H9 (cell line): ENCODE measurements around the gene WDR7. TPM values are rescaled to one million over a fixed set of nuclear protein-coding genes. Genes with fewer than 3 reads are reported as not detected.

Experiments
- DNase-seq: peaks from one replicate; pipeline ENCODE4 v3.0.0-alpha.2; 2017
- H2AFZ ChIP-seq: one replicate; pipeline ENCODE4 v1.6.1; 2013; ENCODE audit warnings: mild to moderate bottlenecking, low read length, control low read depth, moderate library complexity
- H2AK5ac ChIP-seq: 2 replicates; pipeline ENCODE4 v1.6.1; 2013; ENCODE audit warnings: low read length, control low read depth, mixed read lengths; ENCODE audit not compliant: insufficient read length
- H2BK120ac ChIP-seq: one replicate; pipeline ENCODE4 v1.6.1; 2013; ENCODE audit warnings: low read depth, mild to moderate bottlenecking, low read length, control low read depth, inconsistent platforms; ENCODE audit not compliant: poor library complexity, severe bottlenecking
- H2BK12ac ChIP-seq: 2 replicates; pipeline ENCODE4 v1.6.1; 2013; ENCODE audit warnings: low read length, control low read depth, mixed read lengths, low read depth; ENCODE audit not compliant: insufficient read length
- H2BK15ac ChIP-seq: 2 replicates; pipeline ENCODE4 v1.6.1; 2013; ENCODE audit warnings: low read depth, low read length, control low read depth
- H2BK20ac ChIP-seq: one replicate; pipeline ENCODE4 v1.6.1; 2013; ENCODE audit warnings: low read depth, mild to moderate bottlenecking, low read length, control low read depth, inconsistent platforms; ENCODE audit not compliant: poor library complexity, severe bottlenecking
- H2BK5ac ChIP-seq: 2 replicates; pipeline ENCODE4 v1.6.1; 2013; ENCODE audit warnings: low read length, control low read depth, mixed read lengths; ENCODE audit not compliant: insufficient read length
- H3K14ac ChIP-seq: 2 replicates; pipeline ENCODE4 v1.6.1; 2013; ENCODE audit warnings: low read length, control low read depth; ENCODE audit not compliant: insufficient read depth
- H3K18ac ChIP-seq: 2 replicates; pipeline ENCODE4 v1.6.1; 2013; ENCODE audit warnings: low read depth, mild to moderate bottlenecking, mixed read lengths, low read length, control low read depth; ENCODE audit not compliant: insufficient read length
- H3K23ac ChIP-seq: 2 replicates; pipeline ENCODE4 v1.6.1; 2013; ENCODE audit warnings: low read length, control low read depth, mixed read lengths, low read depth; ENCODE audit not compliant: insufficient read length
- H3K23me2 ChIP-seq: 2 replicates; pipeline ENCODE4 v1.6.1; 2013; ENCODE audit warnings: low read depth, mild to moderate bottlenecking, mixed read lengths, low read length, control low read depth; ENCODE audit not compliant: insufficient read length, poor library complexity, severe bottlenecking
- H3K27ac ChIP-seq: 2 replicates; pipeline ENCODE4 v1.5.1; 2013; ENCODE audit warnings: low read length, control low read depth, mixed read lengths, low read depth; ENCODE audit not compliant: insufficient read length
- H3K27me3 ChIP-seq: 2 replicates; pipeline ENCODE4 v1.6.1; 2013; ENCODE audit warnings: low read length, control low read depth, inconsistent platforms; ENCODE audit not compliant: insufficient read depth
- H3K4ac ChIP-seq: 2 replicates; pipeline ENCODE4 v1.6.1; 2013; ENCODE audit warnings: low read depth, mild to moderate bottlenecking, control low read depth, inconsistent platforms, low read length, moderate library complexity
- H3K4me1 ChIP-seq: 2 replicates; pipeline ENCODE4 v1.6.1; 2013; ENCODE audit warnings: low read length, control low read depth, inconsistent platforms; ENCODE audit not compliant: insufficient read depth
- H3K4me2 ChIP-seq: 2 replicates; pipeline ENCODE4 v1.6.1; 2013; ENCODE audit warnings: low read length, control low read depth, mixed read lengths; ENCODE audit not compliant: insufficient read length, insufficient read depth
- H3K56ac ChIP-seq: 2 replicates; pipeline ENCODE4 v1.6.1; 2013; ENCODE audit warnings: low read depth, mild to moderate bottlenecking, mixed read lengths, low read length, control low read depth; ENCODE audit not compliant: insufficient read length
- H3K79me1 ChIP-seq: 2 replicates; pipeline ENCODE4 v1.6.1; 2013; ENCODE audit warnings: low read depth, mild to moderate bottlenecking, moderate library complexity, low read length, control low read depth, inconsistent platforms; ENCODE audit not compliant: insufficient read depth, poor library complexity, severe bottlenecking
- H3K79me2 ChIP-seq: 2 replicates; pipeline ENCODE4 v1.6.1; 2013; ENCODE audit warnings: low read length, control low read depth, inconsistent platforms; ENCODE audit not compliant: insufficient read depth
- H3K9ac ChIP-seq: 2 replicates; pipeline ENCODE4 v1.6.1; 2013; ENCODE audit warnings: low read length, control low read depth, mixed read lengths; ENCODE audit not compliant: insufficient read length; ENCODE audit errors: extremely low read depth
- H3K9me3 ChIP-seq: one replicate; pipeline ENCODE4 v1.6.1; 2013; ENCODE audit warnings: low read depth, low read length, inconsistent platforms; ENCODE audit not compliant: control insufficient read depth
- H3T11ph ChIP-seq: one replicate; pipeline ENCODE4 v1.6.1; 2013; ENCODE audit warnings: mild to moderate bottlenecking, low read length, control low read depth, inconsistent platforms
- H4K20me1 ChIP-seq: one replicate; pipeline ENCODE4 v1.6.1; 2013; ENCODE audit not compliant: control insufficient read depth, insufficient read length, insufficient read depth
- H4K5ac ChIP-seq: 2 replicates; pipeline ENCODE4 v1.6.1; 2013; ENCODE audit warnings: low read depth, mild to moderate bottlenecking, mixed read lengths, low read length, control low read depth; ENCODE audit not compliant: insufficient read length
- H4K8ac ChIP-seq: replicated peaks from 2 replicates; pipeline ENCODE4 v1.6.1; 2013; ENCODE audit warnings: low read length, control low read depth, mixed read lengths, low read depth; ENCODE audit not compliant: insufficient read length
- H4K91ac ChIP-seq: 2 replicates; pipeline ENCODE4 v1.6.1; 2013; ENCODE audit warnings: low read depth, mild to moderate bottlenecking, moderate library complexity, mixed read lengths, low read length, control low read depth; ENCODE audit not compliant: insufficient read length
- H3K27ac Mint-ChIP-seq, 3 experiments: 2 replicates in 2 of 3; 3 replicates in 1 of 3; pipeline ENCODE4 v1.8.0; 2020 to 2021; ENCODE audit warnings: mixed read lengths in 3 of 3, mild to moderate bottlenecking in 1 of 3, moderate library complexity in 1 of 3
- H3K27me3 Mint-ChIP-seq: 2 replicates; pipeline ENCODE4 v1.8.0; 2021; ENCODE audit warnings: low read depth, mild to moderate bottlenecking, moderate library complexity, mixed read lengths
- H3K36me3 Mint-ChIP-seq, 3 experiments: 2 replicates in 2 of 3; 3 replicates in 1 of 3; pipeline ENCODE4 v1.8.0; 2020 to 2021; ENCODE audit warnings: low read depth in 3 of 3, mixed read lengths in 3 of 3; ENCODE audit not compliant: insufficient read depth in 1 of 3
- H3K4me1 Mint-ChIP-seq, 2 experiments: 2 replicates each; pipeline ENCODE4 v1.8.0; 2020; ENCODE audit warnings: mixed read lengths in 2 of 2
- H3K4me3 Mint-ChIP-seq, 2 experiments: 2 replicates in 1 of 2; 3 replicates in 1 of 2; pipeline ENCODE4 v1.8.0; 2020 to 2021; ENCODE audit warnings: mild to moderate bottlenecking in 2 of 2, mixed read lengths in 2 of 2, moderate library complexity in 1 of 2
- H3K9me3 Mint-ChIP-seq, 2 experiments: 2 replicates in 1 of 2; 3 replicates in 1 of 2; pipeline ENCODE4 v1.8.0; 2020; ENCODE audit warnings: mild to moderate bottlenecking in 2 of 2, mixed read lengths in 2 of 2, moderate library complexity in 1 of 2
- CTCF ChIP-seq: fragments of 200-600 bp; sonication (generic); conservative IDR thresholded peaks from 3 replicates; pipeline ENCODE4 v1.8.0; 2021; ENCODE audit warnings: antibody characterized with exemption, mild to moderate bottlenecking
- WGBS: extraction: QIAGEN DNeasy Blood & Tissue Kit; methylation state at CpG from one replicate; pipeline ENCODE4 v1.1.7; 2013; ENCODE audit warnings: missing lambda C conversion rate, low lambda C conversion rate, mixed read lengths; ENCODE audit not compliant: insufficient read length; ENCODE audit errors: extremely low coverage; 5-methylcytosine and 5-hydroxymethylcytosine counted together
- total RNA-seq: library from RNA; stranded (reverse); gene quantifications from 2 replicates; pipeline ENCODE4 v1.2.1, GENCODE V29; 2021

Gene WDR7
- total RNA-seq, 1 experiment from 2014 or later: 14.8 TPM

GRCh38 chr18:56639104-56639381 is 12.1 kb upstream of the WDR7 start:
- Histone ChIP-seq H3K9me3 (no peaks in the 10 kb centered on the region), H4K91ac (no peak overlapping the region), H2BK15ac (no peak overlapping the region), H3K23ac (no peak overlapping the region), H2BK12ac (no peak overlapping the region), H2AFZ (no peak overlapping the region), H3K23me2 (peaks cover 8% of the 10 kb centered on the region), H2BK20ac (no peak overlapping the region), H3T11ph (no peak overlapping the region), H3K79me2 (peaks cover 33% of the 10 kb centered on the region), H3K4me2 (peak overlapping the region; percentile 71), H3K4ac (no peak overlapping the region), H4K5ac (no peak overlapping the region), H3K4me1 (no peaks in the 10 kb centered on the region), H3K14ac (no peak overlapping the region), H2BK120ac (no peak overlapping the region), H4K8ac (no peak overlapping the region), H3K27me3 (no peaks in the 10 kb centered on the region), H2AK5ac (no peak overlapping the region), H3K9ac (peak overlapping the region; percentile 79), H4K20me1 (no peaks in the 10 kb centered on the region), H3K79me1 (no peaks in the 10 kb centered on the region), H3K27ac (no peak overlapping the region), H3K56ac (no peak overlapping the region), H2BK5ac (no peak overlapping the region), H3K18ac (peak overlapping the region; percentile 69)
- Mint-ChIP-seq H3K4me3 (peak overlapping the region; percentile 98 to 99), H3K4me1 (peaks cover 11 to 16% of the 10 kb centered on the region in 2 experiments), H3K27ac (peak overlapping the region; percentile 96 to 100 (median 96); a peak in 3 of 7 replicates), H3K9me3 (no peaks in the 10 kb centered on the region; a peak in 1 of 5 replicates), H3K36me3 (peaks cover 4 to 15% (median 10%) of the 10 kb centered on the region in 3 experiments; a peak in 6 of 7 replicates), H3K27me3 (peaks cover 7% of the 10 kb centered on the region)
- no CpG with 5 or more reads among the region's 6 CpGs for WGBS
- DNase-seq: no peak
- TF ChIP-seq CTCF: no peak
